Breast epithelium (tissue), 4 donors: ENCODE results near the gene CSNK2A1. TPM values are rescaled to one million over a fixed set of nuclear protein-coding genes. Genes with fewer than 3 reads are reported as not detected.

Experiments used
- DNase-seq, 2 donors: peaks; one replicate each; pipeline ENCODE4 v3.0.0-alpha.2; 2019; ENCODE audit warnings: low spot score in 2 of 2
- H3K27ac ChIP-seq, 2 donors: fragments of 200-600 bp; sonication (generic) in 1 of 2; one replicate each; pipeline ENCODE4 v1.5.1; 2016 to 2019; ENCODE audit warnings: mild to moderate bottlenecking in 1 of 2
- H3K27me3 ChIP-seq, 2 donors: fragments of 200-600 bp; sonication (generic) in 1 of 2; one replicate each; pipeline versions ENCODE4 v1.5.1 to v1.6.0; 2017 to 2019; ENCODE audit warnings: control low read depth in 1 of 2, mild to moderate bottlenecking in 1 of 2
- H3K36me3 ChIP-seq: fragments of 200-600 bp; one replicate; pipeline ENCODE4 v1.5.1; 2019
- H3K4me1 ChIP-seq, 2 donors: fragments of 200-600 bp; sonication (generic); one replicate each; pipeline ENCODE4 v1.5.1; 2016 to 2019; ENCODE audit warnings: control low read depth in 1 of 2
- H3K4me3 ChIP-seq, 3 donors: fragments of 200-600 bp; sonication (generic); 1 replicate in 2 of 3; 2 replicates in 1 of 3; pipeline ENCODE4 v1.5.1; 2016 to 2019; ENCODE audit warnings: mild to moderate bottlenecking in 3 of 3, moderate library complexity in 2 of 3
- H3K9me3 ChIP-seq, 2 donors: fragments of 200-600 bp; sonication (generic) in 1 of 2; one replicate each; pipeline ENCODE4 v1.5.1; 2016 to 2019; ENCODE audit warnings: control low read depth in 1 of 2
- CTCF ChIP-seq, 3 donors: fragments of 450-650 bp; IDR thresholded peaks; one replicate each; pipeline ENCODE4 v1.5.1; 2016 to 2017; ENCODE audit warnings: antibody characterized with exemption in 3 of 3, mild to moderate bottlenecking in 3 of 3, moderate library complexity in 3 of 3
- POLR2A ChIP-seq: fragments of 450-650 bp; IDR thresholded peaks from one replicate; pipeline ENCODE4 v1.6.1; 2016; ENCODE audit warnings: antibody characterized with exemption, mild to moderate bottlenecking, moderate library complexity
- POLR2AphosphoS5 ChIP-seq, 3 donors: sonication (generic); formaldehyde crosslinking; IDR thresholded peaks; one replicate each; pipeline ENCODE4 v1.6.1; 2017; ENCODE audit warnings: antibody characterized with exemption in 3 of 3
- intact Hi-C: fragments of 100-400 bp; cut with DNase I; formaldehyde crosslinking; loops from one replicate; pipeline ENCODE4 v1.15.1; 2023; ENCODE audit warnings: low total_unique reads
- total RNA-seq, 3 donors: library from RNA; depleted of rRNA; stranded (reverse); fragments of >200 nt; gene quantifications; one replicate each; pipeline ENCODE4 v1.1.0, GENCODE V29; 2016

CSNK2A1 gene
- total RNA-seq, 3 donors from 2014 or later, result 55.0 to 90.9 (median 77.7) TPM

GRCh38 chr20:431012-431904 is 112.3 kb downstream of the CSNK2A1 start:
- H3K36me3 ChIP-seq, result no peaks in the 10 kb centered on the region
- no peaks in the 10 kb centered on the region for H3K4me1 ChIP-seq
- TF ChIP-seq POLR2A (no peak), CTCF (IDR thresholded peaks at IDR 0.05) (peak in 2 of 3 donors; percentile 56 to 63)
- intact Hi-C loops, result no loop called here
- H3K27ac ChIP-seq, result peak overlapping the region in 1 of 2 donors; percentile 3
- peak; percentile 36 to 66 for DNase-seq
- H3K27me3 ChIP-seq, result no peaks in the 10 kb centered on the region
- H3K9me3 ChIP-seq, result no peaks in the 10 kb centered on the region
- no peak overlapping the region for H3K4me3 ChIP-seq

- no peak overlapping the region for H3K4me3 ChIP-seq
- no peaks in the 10 kb centered on the region for H3K36me3 ChIP-seq
- no peak for DNase-seq
- no peaks in the 10 kb centered on the region for H3K9me3 ChIP-seq
- no peak overlapping the region for H3K27ac ChIP-seq
- no peak for TF ChIP-seq CTCF (IDR thresholded peaks at IDR 0.05)
- no peak for TF ChIP-seq POLR2AphosphoS5 (IDR thresholded peaks at IDR 0.05)
- no peak for TF ChIP-seq POLR2A
- H3K4me1 ChIP-seq, result no peaks in the 10 kb centered on the region
- intact Hi-C loops, result no loop called here
- H3K27me3 ChIP-seq, result no peaks in the 10 kb centered on the region
Measured at GRCh38 chr20:430091-430999, 113.2 kb downstream of the CSNK2A1 start.

- intact Hi-C loops, result loop anchor here (1.0 kb wide), 1 partner anchor 44 kb away; no protein-coding TSS in a partner anchor
- H3K27me3 ChIP-seq, result no peaks in the 10 kb centered on the region
- no peaks in the 10 kb centered on the region for H3K9me3 ChIP-seq
- H3K4me3 ChIP-seq, result no peak overlapping the region
- H3K4me1 ChIP-seq, result no peaks in the 10 kb centered on the region
- H3K36me3 ChIP-seq, result no peaks in the 10 kb centered on the region
- H3K27ac ChIP-seq, result no peak overlapping the region
- TF ChIP-seq POLR2AphosphoS5 (IDR thresholded peaks at IDR 0.05), result no peak
- TF ChIP-seq CTCF (IDR thresholded peaks at IDR 0.05), result no peak
- DNase-seq, result no peak
Measured at GRCh38 chr20:428658-429200, 114.9 kb downstream of the CSNK2A1 start.

- DNase-seq, result no peak
- no peak overlapping the region for H3K27ac ChIP-seq
- H3K9me3 ChIP-seq, result no peaks in the 10 kb centered on the region
- no peak overlapping the region for H3K4me3 ChIP-seq
- TF ChIP-seq CTCF (IDR thresholded peaks at IDR 0.05), result no peak
- TF ChIP-seq POLR2A, result no peak
- no peak for TF ChIP-seq POLR2AphosphoS5 (IDR thresholded peaks at IDR 0.05)
- H3K36me3 ChIP-seq, result no peaks in the 10 kb centered on the region
- intact Hi-C loops, result loop anchor here (1.0 kb wide), 1 partner anchor 44 kb away; no protein-coding TSS in a partner anchor
- no peaks in the 10 kb centered on the region for H3K27me3 ChIP-seq
- no peaks in the 10 kb centered on the region for H3K4me1 ChIP-seq
Measured at GRCh38 chr20:427849-428657, 115.5 kb downstream of the CSNK2A1 start.
